GM12801 (cell line): ENCODE data around the gene RIN3.

Experiments
- CTCF ChIP-seq: IDR thresholded peaks from one replicate; pipeline ENCODE4 v1.5.1; 2011; ENCODE audit warnings: control low read depth; ENCODE audit not compliant: insufficient read length; ENCODE audit errors: extremely low read depth

Gene RIN3

DNA sequence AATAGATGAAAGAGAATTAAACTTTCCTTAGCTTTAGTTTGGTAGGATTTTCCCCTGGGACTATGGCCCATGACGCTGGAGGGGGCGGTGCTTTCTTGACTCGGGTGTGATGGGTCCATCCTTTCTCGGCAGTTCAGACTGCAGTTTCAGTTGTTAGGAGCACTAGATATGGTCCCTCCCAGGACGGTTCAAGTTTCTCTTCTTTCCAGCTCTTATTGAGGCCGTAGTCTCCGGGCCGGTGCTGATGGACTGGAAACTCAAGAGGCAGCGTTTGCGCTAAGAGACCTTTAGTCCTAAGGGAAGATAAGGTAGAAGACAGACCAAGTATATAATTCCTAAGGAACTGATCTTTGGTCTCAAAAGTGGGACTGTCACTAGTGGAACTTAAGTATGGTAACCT lies 111.2 kb downstream of the RIN3 start:
- no peak for TF ChIP-seq CTCF

DNA sequence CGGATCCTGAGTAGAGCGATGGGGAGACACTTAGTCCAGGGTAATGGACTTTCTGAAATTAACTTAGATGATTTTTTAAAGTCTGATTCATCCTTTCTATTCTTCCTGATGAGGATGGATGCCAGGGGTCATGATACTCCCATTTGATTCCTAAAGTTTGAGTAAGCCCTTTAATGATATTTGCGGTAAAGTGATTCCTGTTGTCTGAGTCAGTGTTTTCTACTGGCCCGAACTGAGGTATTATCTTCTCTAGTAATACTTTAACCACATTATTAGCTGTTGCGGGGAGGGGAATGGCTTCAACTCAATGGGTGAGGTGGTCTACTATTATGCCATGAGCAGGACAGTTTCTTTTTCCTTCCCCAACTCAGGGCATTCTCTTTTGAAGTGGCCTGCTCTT lies 111.6 kb downstream of the RIN3 start:
- no peak for TF ChIP-seq CTCF

DNA sequence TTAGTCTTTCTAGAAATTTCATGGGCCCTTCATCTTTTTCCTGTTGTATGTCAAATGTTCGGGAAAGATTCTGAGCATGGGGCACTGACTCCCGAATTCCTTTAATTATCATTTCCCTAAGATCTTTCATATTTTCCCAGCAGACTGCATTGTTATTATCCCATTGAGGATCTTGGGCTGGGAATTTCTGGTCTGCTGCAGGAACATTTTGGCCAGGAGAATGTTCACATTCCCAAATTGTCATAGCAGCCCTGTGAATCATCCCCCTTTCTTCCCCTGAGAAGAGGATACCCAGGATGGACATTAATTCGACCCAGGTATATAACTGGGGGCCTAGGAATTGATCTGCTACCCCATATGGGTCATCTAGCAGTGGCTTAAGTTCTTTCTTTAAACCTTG lies 112.5 kb downstream of the RIN3 start:
- TF ChIP-seq CTCF: no peak

DNA sequence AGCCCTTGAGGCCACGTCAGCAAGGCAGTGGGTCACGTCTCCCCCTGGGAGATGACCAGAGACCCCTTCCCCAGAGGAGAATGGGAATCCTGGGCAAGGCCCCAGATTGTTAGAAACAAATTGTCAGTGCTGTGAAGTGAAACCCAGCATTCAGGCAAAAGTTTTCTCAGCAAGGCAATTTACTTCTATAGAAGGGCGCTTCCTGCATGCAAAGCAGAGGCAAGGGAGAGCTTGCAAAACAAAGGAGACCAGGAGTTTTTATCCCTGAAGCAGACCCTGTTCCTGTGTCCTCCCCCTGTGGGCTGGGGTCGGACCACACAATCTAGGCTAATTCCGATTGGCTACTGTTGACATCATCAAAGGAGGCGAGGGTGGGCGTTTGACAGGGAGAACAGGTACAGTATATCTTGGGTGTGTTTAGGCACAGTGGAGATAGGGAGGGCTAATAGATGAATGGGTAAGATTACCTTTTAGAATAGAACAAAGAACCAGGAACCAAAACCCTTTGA lies 114.2 kb downstream of the RIN3 start:
- no peak for TF ChIP-seq CTCF

DNA sequence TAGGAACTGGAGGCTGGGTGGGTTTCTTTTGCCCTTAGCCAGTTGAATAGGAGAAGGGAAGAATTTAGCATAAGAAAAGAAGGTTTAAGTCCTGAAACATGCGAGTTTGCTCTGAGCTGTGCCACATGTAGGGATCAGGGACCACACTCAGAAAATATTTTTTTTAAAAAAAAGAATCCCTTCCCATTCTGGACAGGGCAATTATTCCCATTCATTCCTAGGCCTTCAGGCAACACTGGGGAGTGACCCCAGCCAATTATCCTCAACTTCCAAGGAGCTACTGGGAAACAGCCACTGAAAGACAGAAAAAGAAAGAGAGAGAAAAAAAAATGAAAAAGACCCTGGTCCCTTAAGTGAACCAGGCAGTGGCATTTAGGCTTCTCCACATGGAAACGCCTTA lies 115.1 kb downstream of the RIN3 start:
- TF ChIP-seq CTCF: no peak

- no peak for TF ChIP-seq CTCF
Measured at GRCh38 chr14:92630367-92630766, 116.8 kb downstream of the RIN3 start.

GRCh38 chr14:92631098-92631497 lies 117.5 kb downstream of the RIN3 start:
- TF ChIP-seq CTCF: no peak
